ENCODE measurements around the gene SET.

SET gene

GRCh38 chr9:128732576-128732975, 43.6 kb downstream of the SET start:
- no peak for DNase-seq

GRCh38 chr9:128733256-128733655, 44.2 kb downstream of the SET start:
- no peak for DNase-seq

- DNase-seq, result no peak
Measured at GRCh38 chr9:128735373-128735772, 46.4 kb downstream of the SET start.

- no peak for DNase-seq
Measured at GRCh38 chr9:128742401-128742800, 53.4 kb downstream of the SET start.

- no peak for DNase-seq
Measured at GRCh38 chr9:128743421-128743820, 54.4 kb downstream of the SET start.
